Stimulated activated CD4-positive, alpha-beta T cell treated with anti-CD3 and anti-CD28 coated beads, Interleukin-2, amount 100 ng/mL, for 48 hours (primary cell): ENCODE measurements around the gene AMACR.
A peak's percentile ranks its signal among the peaks of the same experiment; 100 is the strongest.

Experiments
- DNase-seq, 2 donors: peaks; one replicate each; pipeline ENCODE4 v3.0.0-alpha.2; 2020

AMACR gene

GRCh38 chr5:34007621-34008600, at the start of gene AMACR:
AMACR (minus strand) TSS chr5:34008050; CDS start chr5:34008019, 31 bp downstream.
- DNase-seq = peak; percentile 75 to 81

GRCh38 chr5:34057569-34057968, 49.7 kb upstream of the AMACR start:
- no peak for DNase-seq

GRCh38 chr5:34057118-34057517, 49.3 kb upstream of the AMACR start:
- DNase-seq = no peak

- DNase-seq = no peak
These were observed 47.8 kb upstream of the AMACR start for GRCh38 chr5:34055667-34056066.

GRCh38 chr5:34054400-34054729, 46.5 kb upstream of the AMACR start:
- DNase-seq = no peak

- no peak for DNase-seq
These were observed 45.9 kb upstream of the AMACR start for GRCh38 chr5:34053571-34054399.

- DNase-seq = no peak
These were observed 45.3 kb upstream of the AMACR start for GRCh38 chr5:34053133-34053532.

GRCh38 chr5:34051374-34051980, 43.6 kb upstream of the AMACR start:
- DNase-seq = no peak

GRCh38 chr5:34047774-34048572, 40.1 kb upstream of the AMACR start:
- no peak for DNase-seq

- no peak for DNase-seq
These were observed 39.3 kb upstream of the AMACR start for GRCh38 chr5:34047143-34047542.

- no peak for DNase-seq
These were observed 38.1 kb upstream of the AMACR start for GRCh38 chr5:34045996-34046395.

GRCh38 chr5:34045023-34045422, 37.2 kb upstream of the AMACR start:
- DNase-seq = no peak

- no peak for DNase-seq
These were observed 35.4 kb upstream of the AMACR start, which contains the start of gene C1QTNF3 for GRCh38 chr5:34043099-34043876. C1QTNF3 (minus strand) TSS chr5:34043213; CDS start chr5:34043125, 88 bp downstream.

- no peak for DNase-seq
These were observed 34.5 kb upstream of the AMACR start for GRCh38 chr5:34042321-34042720.

- no peak for DNase-seq
These were observed 33.6 kb upstream of the AMACR start for GRCh38 chr5:34041247-34041972.

GRCh38 chr5:34040472-34040871, 32.6 kb upstream of the AMACR start:
- DNase-seq = no peak

GRCh38 chr5:34039398-34040157, 31.7 kb upstream of the AMACR start:
- DNase-seq = no peak

GRCh38 chr5:34038838-34039237, 31.0 kb upstream of the AMACR start:
- DNase-seq = no peak

- DNase-seq = no peak
These were observed 30.5 kb upstream of the AMACR start for GRCh38 chr5:34038390-34038789.

GRCh38 chr5:34037726-34038125, 29.9 kb upstream of the AMACR start:
- no peak for DNase-seq
